GM10266 (cell line): ENCODE results near the gene ADGRG1.

Source experiments
- DNase-seq: peaks from one replicate; pipeline ENCODE4 v3.0.0; 2012; ENCODE audit errors: extremely low spot score
- CTCF ChIP-seq: IDR thresholded peaks from 2 replicates; pipeline ENCODE4 v1.5.1; 2012; ENCODE audit warnings: mild to moderate bottlenecking, low read depth; ENCODE audit not compliant: control insufficient read depth, insufficient read depth; ENCODE audit errors: missing control alignments

The ADGRG1 gene

GRCh38 chr16:57627184-57627871, 1.1 kb upstream of the ADGRG1 start:
- DNase-seq = no peak
- TF ChIP-seq CTCF = no peak

GRCh38 chr16:57628783-57629293, 408 bp downstream of the ADGRG1 start:
- TF ChIP-seq CTCF = no peak
- no peak for DNase-seq

- DNase-seq = no peak
Observed at GRCh38 chr16:57629516-57630406, 1.3 kb downstream of the ADGRG1 start.

GRCh38 chr16:57630407-57630797, 2.0 kb downstream of the ADGRG1 start:
- no peak for DNase-seq
- TF ChIP-seq CTCF = no peak

More at GRCh38 chr16:57629516-57630406, 1.3 kb downstream of the ADGRG1 start:
- no peak for TF ChIP-seq CTCF

GRCh38 chr16:57630931-57631845, 2.8 kb downstream of the ADGRG1 start:
- no peak for DNase-seq
- no peak for TF ChIP-seq CTCF

GRCh38 chr16:57632568-57632967, 4.1 kb downstream of the ADGRG1 start:
- DNase-seq = no peak
- TF ChIP-seq CTCF = no peak
